ENCODE measurements around the gene CTNND2. TPM values are rescaled to one million over a fixed set of nuclear protein-coding genes. Genes with fewer than 3 reads are reported as not detected.

Gene CTNND2
- total and polyA plus RNA-seq, 4 donors, result 0.05 to 0.50 (median 0.27) TPM

DNA sequence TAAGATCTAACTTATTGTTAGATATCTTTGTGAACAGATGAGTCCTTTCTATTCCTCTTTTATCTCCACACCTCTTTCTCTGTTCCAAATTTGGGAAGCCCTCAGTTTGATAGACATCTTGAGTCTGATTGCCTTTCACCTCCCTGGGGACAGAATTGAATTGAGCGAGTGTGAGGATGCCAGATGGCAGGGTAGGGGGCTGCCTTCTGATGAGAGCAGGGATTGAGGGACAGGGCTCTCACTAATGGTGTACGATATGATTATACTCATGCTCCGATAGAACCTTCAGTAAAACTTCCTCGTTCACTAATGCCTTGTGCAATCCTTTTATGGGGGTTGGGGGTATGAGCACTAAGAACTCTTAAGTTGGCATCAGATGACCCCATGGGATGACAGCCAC, 971.1 kb downstream of the CTNND2 start:
- 85% methylated on average over 4 of the region's 4 CpGs for WGBS

GRCh38 chr5:10932426-10932825, 971.8 kb downstream of the CTNND2 start:
- WGBS, result 82% methylated on average over 1 of the region's 1 CpG
- no peak overlapping the region for H3K9ac ChIP-seq (ENCODE audit: low read depth in 1 of 2, low read length in 2 of 2)
- TF ChIP-seq, protein P1, sequence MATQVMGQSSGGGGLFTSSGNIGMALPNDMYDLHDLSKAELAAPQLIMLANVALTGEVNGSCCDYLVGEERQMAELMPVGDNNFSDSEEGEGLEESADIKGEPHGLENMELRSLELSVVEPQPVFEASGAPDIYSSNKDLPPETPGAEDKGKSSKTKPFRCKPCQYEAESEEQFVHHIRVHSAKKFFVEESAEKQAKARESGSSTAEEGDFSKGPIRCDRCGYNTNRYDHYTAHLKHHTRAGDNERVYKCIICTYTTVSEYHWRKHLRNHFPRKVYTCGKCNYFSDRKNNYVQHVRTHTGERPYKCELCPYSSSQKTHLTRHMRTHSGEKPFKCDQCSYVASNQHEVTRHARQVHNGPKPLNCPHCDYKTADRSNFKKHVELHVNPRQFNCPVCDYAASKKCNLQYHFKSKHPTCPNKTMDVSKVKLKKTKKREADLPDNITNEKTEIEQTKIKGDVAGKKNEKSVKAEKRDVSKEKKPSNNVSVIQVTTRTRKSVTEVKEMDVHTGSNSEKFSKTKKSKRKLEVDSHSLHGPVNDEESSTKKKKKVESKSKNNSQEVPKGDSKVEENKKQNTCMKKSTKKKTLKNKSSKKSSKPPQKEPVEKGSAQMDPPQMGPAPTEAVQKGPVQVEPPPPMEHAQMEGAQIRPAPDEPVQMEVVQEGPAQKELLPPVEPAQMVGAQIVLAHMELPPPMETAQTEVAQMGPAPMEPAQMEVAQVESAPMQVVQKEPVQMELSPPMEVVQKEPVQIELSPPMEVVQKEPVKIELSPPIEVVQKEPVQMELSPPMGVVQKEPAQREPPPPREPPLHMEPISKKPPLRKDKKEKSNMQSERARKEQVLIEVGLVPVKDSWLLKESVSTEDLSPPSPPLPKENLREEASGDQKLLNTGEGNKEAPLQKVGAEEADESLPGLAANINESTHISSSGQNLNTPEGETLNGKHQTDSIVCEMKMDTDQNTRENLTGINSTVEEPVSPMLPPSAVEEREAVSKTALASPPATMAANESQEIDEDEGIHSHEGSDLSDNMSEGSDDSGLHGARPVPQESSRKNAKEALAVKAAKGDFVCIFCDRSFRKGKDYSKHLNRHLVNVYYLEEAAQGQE (IDR thresholded peaks at IDR 0.05), result no peak
- no peak for TF ChIP-seq RAD21 (IDR thresholded peaks at IDR 0.05)
- no peak for TF ChIP-seq HNF4G (IDR thresholded peaks at IDR 0.05)
- no peak for TF ChIP-seq NR2F2 (IDR thresholded peaks at IDR 0.05)
- TF ChIP-seq HNF4A (conservative IDR thresholded peaks at IDR 0.05), result no peak
- TF ChIP-seq JUND (IDR thresholded peaks at IDR 0.05), result no peak
- TF ChIP-seq FOXA2 (IDR thresholded peaks at IDR 0.05), result no peak
- TF ChIP-seq, protein P2, sequence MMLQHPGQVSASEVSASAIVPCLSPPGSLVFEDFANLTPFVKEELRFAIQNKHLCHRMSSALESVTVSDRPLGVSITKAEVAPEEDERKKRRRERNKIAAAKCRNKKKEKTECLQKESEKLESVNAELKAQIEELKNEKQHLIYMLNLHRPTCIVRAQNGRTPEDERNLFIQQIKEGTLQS (IDR thresholded peaks at IDR 0.05), result no peak
- no peak for TF ChIP-seq RXRA (IDR thresholded peaks at IDR 0.05)
- TF ChIP-seq GABPA (IDR thresholded peaks at IDR 0.05 in 1 of 2, conservative IDR thresholded peaks at IDR 0.05 in 1 of 2), result no peak
- no peak for TF ChIP-seq YY1 (IDR thresholded peaks at IDR 0.05)
- TF ChIP-seq, protein P3, sequence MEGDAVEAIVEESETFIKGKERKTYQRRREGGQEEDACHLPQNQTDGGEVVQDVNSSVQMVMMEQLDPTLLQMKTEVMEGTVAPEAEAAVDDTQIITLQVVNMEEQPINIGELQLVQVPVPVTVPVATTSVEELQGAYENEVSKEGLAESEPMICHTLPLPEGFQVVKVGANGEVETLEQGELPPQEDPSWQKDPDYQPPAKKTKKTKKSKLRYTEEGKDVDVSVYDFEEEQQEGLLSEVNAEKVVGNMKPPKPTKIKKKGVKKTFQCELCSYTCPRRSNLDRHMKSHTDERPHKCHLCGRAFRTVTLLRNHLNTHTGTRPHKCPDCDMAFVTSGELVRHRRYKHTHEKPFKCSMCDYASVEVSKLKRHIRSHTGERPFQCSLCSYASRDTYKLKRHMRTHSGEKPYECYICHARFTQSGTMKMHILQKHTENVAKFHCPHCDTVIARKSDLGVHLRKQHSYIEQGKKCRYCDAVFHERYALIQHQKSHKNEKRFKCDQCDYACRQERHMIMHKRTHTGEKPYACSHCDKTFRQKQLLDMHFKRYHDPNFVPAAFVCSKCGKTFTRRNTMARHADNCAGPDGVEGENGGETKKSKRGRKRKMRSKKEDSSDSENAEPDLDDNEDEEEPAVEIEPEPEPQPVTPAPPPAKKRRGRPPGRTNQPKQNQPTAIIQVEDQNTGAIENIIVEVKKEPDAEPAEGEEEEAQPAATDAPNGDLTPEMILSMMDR (IDR thresholded peaks at IDR 0.05; ENCODE audit: low read depth, low read length, missing input control), result no peak
- TF ChIP-seq TAF1 (conservative IDR thresholded peaks at IDR 0.05), result no peak
- TF ChIP-seq, protein P4, sequence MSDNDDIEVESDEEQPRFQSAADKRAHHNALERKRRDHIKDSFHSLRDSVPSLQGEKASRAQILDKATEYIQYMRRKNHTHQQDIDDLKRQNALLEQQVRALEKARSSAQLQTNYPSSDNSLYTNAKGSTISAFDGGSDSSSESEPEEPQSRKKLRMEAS (IDR thresholded peaks at IDR 0.05), result no peak
- no peak for TF ChIP-seq SP1 (IDR thresholded peaks at IDR 0.05)
- TF ChIP-seq ZBTB33 (IDR thresholded peaks at IDR 0.05), result no peak
- no peak for TF ChIP-seq EGR1 (IDR thresholded peaks at IDR 0.05; ENCODE audit: low read depth in 2 of 2)
- no peak for TF ChIP-seq FOXA1 (IDR thresholded peaks at IDR 0.05)
- H3K4me3 ChIP-seq (ENCODE audit: low read depth in 1 of 3, low read length in 3 of 3), result no peak overlapping the region
- H3K4me1 ChIP-seq (ENCODE audit: control insufficient read depth in 4 of 4, insufficient read depth in 4 of 4, low read length in 3 of 4), result no peaks in the 10 kb centered on the region
- peaks cover 0 to 6% (median 0%) of the 10 kb centered on the region in 4 donors for H3K9me3 ChIP-seq (ENCODE audit: control insufficient read depth in 4 of 4, low read length in 3 of 4)
- DNase-seq (ENCODE audit: low spot score), result no peak
- no peaks in the 10 kb centered on the region for H3K36me3 ChIP-seq (ENCODE audit: control insufficient read depth in 4 of 4, insufficient read depth in 3 of 4, low read depth in 1 of 4, low read length in 3 of 4)
- H3K27ac ChIP-seq (ENCODE audit: low read depth in 1 of 2, low read length in 2 of 2), result no peak overlapping the region
- H3K27me3 ChIP-seq (ENCODE audit: control insufficient read depth in 4 of 4, insufficient read depth in 4 of 4, low read length in 3 of 4), result peaks cover 0 to 3% (median 0%) of the 10 kb centered on the region in 4 donors

More for the DNA sequence above, 971.1 kb downstream of the CTNND2 start:
- Histone ChIP-seq H3K9me3 (ENCODE audit: control insufficient read depth in 4 of 4, low read length in 3 of 4) (peaks cover 0 to 6% (median 0%) of the 10 kb centered on the region in 4 donors), H3K4me1 (ENCODE audit: control insufficient read depth in 4 of 4, insufficient read depth in 4 of 4, low read length in 3 of 4) (no peaks in the 10 kb centered on the region), H3K9ac (ENCODE audit: low read depth in 1 of 2, low read length in 2 of 2) (no peak overlapping the region), H3K27ac (ENCODE audit: low read depth in 1 of 2, low read length in 2 of 2) (no peak overlapping the region), H3K36me3 (ENCODE audit: control insufficient read depth in 4 of 4, insufficient read depth in 3 of 4, low read depth in 1 of 4, low read length in 3 of 4) (no peaks in the 10 kb centered on the region), H3K27me3 (ENCODE audit: control insufficient read depth in 4 of 4, insufficient read depth in 4 of 4, low read length in 3 of 4) (peaks cover 0 to 3% (median 0%) of the 10 kb centered on the region in 4 donors), H3K4me3 (ENCODE audit: low read depth in 1 of 3, low read length in 3 of 3) (no peak overlapping the region)
- no peak for DNase-seq (ENCODE audit: low spot score)
- TF ChIP-seq YY1 (IDR thresholded peaks at IDR 0.05) (no peak), RXRA (IDR thresholded peaks at IDR 0.05) (no peak), EGR1 (IDR thresholded peaks at IDR 0.05; ENCODE audit: low read depth in 2 of 2) (no peak), GABPA (IDR thresholded peaks at IDR 0.05 in 1 of 2, conservative IDR thresholded peaks at IDR 0.05 in 1 of 2) (no peak), RAD21 (IDR thresholded peaks at IDR 0.05) (no peak), FOXA2 (IDR thresholded peaks at IDR 0.05) (no peak), FOXA1 (IDR thresholded peaks at IDR 0.05) (no peak), ZBTB33 (IDR thresholded peaks at IDR 0.05) (no peak)
